Placental epithelial cell (primary cell): ENCODE measurements around the gene RARS2. TPM values are rescaled to one million over a fixed set of nuclear protein-coding genes. Genes with fewer than 3 reads are reported as not detected.

Experiments used
- small RNA-seq: library from RNA; depleted of rRNA; stranded (forward); fragments of <200 nt; gene quantifications from one replicate; pipeline ENCODE3, GENCODE V24; 2012
- total RNA-seq: library from RNA; depleted of rRNA; stranded (reverse); fragments of >200 nt; gene quantifications from 2 replicates; pipeline ENCODE4 v1.2.3, GENCODE V29; 2012

Gene RARS2
- total RNA-seq = 42.7 and 57.7 TPM in 2 replicates

GRCh38 chr6:87589693-87590416 is at the start of gene RARS2, which contains the start of gene ORC3:
RARS2 (minus strand) TSS chr6:87589987; CDS start chr6:87589957, 30 bp downstream.
ORC3 (plus strand) TSS chr6:87590135; CDS start chr6:87590169, 34 bp downstream.

GRCh38 chr6:87472525-87473418 is 117.0 kb downstream of the RARS2 start, which contains the start of gene SLC35A1:
SLC35A1 (plus strand) TSS chr6:87472974; CDS start chr6:87473004, 30 bp downstream.

Small RNA genes within 50 kb of the gene (small RNA-seq; reads per million reads assigned to genes)
- gene RNU6-444P = not detected

Other genes with a start within 250 kb of the RARS2 start
- gene C6orf163, start 245.2 kb downstream of the RARS2 start, total RNA-seq = 0.76 and 3.1 TPM in 2 replicates
- 1.2 and 3.5 TPM in 2 replicates for gene CFAP206, start 182.0 kb downstream of the RARS2 start, total RNA-seq
- 11.8 and 14.5 TPM in 2 replicates for gene SLC35A1, start 117.0 kb downstream of the RARS2 start, total RNA-seq
- gene ORC3, start 148 bp upstream of the RARS2 start, total RNA-seq = 23.9 and 27.1 TPM in 2 replicates
- gene AKIRIN2, start 112.2 kb upstream of the RARS2 start, total RNA-seq = 15.6 and 19.6 TPM in 2 replicates